Activated CD4-positive, alpha-beta T cell treated with anti-CD3 and anti-CD28 coated beads for 48 hours (primary cell): ENCODE data around the gene SOBP.

Experiments
- DNase-seq: peaks from one replicate; pipeline ENCODE4 v3.0.0-alpha.2; 2020

Gene SOBP

GRCh38 chr6:107663308-107663707 is 173.4 kb downstream of the SOBP start:
- DNase-seq = no peak

DNA sequence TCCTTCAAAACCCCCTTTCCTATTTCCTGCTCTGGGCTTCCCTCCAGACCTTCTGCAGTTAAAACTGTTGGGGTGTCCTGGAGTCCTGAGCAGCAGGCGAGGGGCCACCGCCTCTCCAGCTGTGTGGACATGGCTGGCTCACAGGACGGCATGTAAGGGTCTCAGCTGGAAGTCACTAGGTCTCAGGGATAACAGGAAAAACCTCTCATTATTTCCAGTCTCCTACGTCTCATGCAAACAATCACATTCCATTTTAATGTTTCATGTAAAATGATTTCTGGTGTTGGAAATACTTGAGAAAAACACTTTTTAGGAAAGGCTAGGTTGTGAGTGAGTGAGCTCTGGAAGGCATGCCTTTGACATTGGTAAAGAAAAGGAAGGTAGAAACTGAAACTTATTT is 175.5 kb downstream of the SOBP start:
- DNase-seq = no peak

GRCh38 chr6:107666084-107666980 is 176.4 kb downstream of the SOBP start:
- DNase-seq = no peak

- no peak for DNase-seq
Measured at GRCh38 chr6:107666981-107667601, 177.2 kb downstream of the SOBP start.

DNA sequence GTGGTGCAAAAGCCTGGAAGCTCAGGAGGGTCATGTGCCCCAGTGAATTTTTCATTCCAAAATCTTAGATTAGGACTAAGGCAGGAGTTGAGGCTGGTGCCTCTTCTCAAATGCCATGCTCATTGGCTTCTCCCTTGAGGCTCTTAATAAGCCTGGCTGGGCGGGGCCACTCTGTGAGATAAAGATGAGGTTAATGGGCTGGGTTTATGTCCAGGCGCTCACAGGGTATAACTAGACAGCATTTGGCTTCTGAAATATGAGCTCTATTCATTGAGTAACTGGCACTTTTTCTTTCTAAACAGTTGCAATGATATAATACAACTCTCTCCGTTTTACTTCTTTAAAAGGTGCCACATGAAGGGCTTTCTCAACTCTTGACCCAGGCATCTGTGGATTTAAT is 177.9 kb downstream of the SOBP start:
- DNase-seq = no peak

DNA sequence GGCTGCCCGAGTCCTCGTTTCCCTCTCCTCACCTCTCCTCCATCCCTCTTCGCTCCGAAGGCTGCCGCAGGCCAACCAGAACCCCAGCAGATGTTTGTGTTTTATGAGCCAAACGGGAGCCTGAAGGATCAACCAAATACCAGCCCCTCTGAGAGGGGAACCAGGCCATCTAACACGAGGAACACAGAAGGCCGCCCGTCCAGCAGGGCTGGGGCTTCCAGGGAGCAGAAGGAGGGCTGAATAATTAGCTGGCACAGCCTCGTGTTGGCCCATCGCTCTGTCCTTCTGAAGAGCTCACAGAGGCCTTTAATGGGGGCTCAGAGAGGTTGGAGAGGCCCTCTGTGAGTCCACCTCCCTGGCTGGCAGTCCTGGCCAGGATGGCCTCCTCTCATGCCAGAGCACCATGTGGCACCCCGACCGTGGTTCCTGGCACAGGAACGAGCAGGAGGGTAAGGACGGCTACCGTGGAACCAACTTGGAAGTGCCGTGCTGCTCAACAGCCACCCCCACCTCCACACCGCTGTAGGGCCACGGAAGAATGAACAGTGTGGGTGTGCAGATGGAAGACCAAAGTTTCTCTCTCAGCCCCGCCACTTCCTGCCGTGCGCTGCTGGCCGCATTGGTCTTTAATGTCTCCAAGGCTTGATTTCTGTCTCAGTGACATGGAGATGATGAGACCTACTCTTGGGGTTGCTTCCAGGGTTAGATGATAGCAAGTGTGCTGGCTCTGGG is 179.0 kb downstream of the SOBP start:
- peak; percentile 54 for DNase-seq

DNA sequence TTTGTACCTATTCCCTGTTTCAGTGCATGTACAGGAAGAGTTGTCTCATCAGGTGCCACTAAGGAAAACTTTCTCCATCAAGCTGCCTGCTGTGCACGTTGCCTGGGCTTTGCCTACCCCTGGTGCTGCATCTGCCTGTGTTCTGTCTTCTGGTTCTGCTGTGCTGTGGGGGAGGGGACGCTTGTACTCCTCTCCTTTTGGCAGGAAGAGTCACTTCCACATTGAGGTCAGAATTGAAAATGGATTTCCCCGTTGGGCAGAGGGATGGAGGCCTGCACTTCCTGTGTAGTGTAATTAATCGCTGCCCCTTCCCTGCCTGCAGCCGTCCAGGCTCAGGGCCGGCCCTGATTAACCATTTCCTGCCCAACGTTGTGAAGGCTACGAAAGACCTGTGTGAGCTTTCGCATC is 180.9 kb downstream of the SOBP start:
- DNase-seq = peak; percentile 22

GRCh38 chr6:107673076-107673494 is 183.2 kb downstream of the SOBP start:
- DNase-seq = no peak

- DNase-seq = peak; percentile 91
Measured at GRCh38 chr6:107674995-107675738, 185.2 kb downstream of the SOBP start.

DNA sequence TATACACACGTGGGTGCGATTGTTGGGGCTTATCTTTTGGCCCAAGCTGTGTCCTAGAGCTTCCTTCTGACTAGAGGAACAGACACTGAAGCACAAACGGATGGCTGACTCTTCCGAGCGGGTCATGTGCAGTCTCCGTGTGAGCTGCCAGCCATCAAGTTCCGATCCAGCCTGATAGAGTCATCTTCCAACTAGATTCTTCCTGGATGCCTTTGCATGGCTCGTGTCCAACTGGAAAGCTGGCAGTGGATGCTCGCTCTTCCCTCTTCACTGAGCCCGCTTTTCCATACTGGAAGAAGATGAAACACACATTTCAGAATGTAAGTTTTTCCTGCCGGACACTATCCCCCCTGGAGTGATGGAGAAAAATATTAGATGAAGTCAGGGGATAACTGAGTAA is 186.1 kb downstream of the SOBP start:
- DNase-seq = no peak

GRCh38 chr6:107677399-107677798 is 187.5 kb downstream of the SOBP start:
- no peak for DNase-seq

GRCh38 chr6:107679457-107679856 is 189.5 kb downstream of the SOBP start:
- peak; percentile 23 for DNase-seq

DNA sequence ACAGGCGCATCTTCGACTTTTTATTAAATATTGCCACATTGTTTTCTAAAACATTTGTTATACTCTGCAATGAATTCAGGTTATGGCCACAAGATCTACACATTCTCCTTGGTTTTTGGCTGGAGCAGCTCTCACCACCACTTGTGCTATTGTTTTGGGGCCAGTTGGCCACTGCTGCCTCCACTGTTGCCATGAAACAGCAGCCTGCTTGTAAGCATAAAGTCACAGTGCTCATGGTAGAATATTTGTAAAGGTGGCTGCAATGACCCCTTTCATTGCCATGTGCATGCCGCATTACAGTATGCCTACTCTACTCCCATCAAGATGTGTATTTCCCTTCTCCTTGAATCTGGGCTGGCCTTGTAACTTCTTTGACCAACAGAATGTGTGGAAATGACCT is 192.8 kb downstream of the SOBP start:
- no peak for DNase-seq

DNA sequence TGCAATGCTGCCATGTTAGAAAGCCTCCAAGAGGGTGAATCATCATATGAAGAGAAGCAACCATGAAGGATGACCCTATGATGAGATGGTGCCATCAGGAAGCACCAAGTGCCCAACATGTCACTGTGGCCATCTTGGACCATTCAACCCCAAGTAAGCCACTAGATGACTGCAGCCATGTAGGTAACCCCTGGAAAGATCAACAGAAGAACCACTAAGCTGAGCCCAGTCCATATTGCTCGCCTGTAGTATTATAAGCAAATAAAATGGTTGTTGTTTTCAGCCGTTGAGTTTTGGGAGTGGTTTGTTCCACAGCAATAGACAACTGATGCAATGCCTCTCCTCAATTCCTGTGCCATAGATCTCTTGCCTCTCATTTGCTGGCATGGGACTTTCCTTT is 193.3 kb downstream of the SOBP start:
- no peak for DNase-seq

DNA sequence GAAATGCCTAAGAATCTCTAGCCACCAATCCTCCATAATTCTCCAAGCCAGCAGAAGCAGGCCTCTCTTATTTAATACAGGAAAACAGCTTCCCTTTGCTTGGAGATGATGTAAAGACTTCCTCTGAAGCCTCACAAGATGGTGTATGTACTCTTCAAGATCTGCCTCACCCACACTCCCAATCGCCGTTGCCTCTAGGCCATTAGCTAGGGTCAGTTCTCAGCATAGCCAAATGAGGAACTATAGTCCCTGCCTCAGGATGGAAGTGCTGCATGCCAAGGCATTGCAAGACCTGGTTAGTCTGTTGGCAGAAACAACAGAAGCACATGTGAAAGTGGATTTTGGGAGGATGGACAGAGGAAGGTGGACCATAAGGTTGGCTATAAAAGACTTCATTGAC is 195.1 kb downstream of the SOBP start:
- DNase-seq = no peak

- DNase-seq = no peak
Measured at GRCh38 chr6:107689190-107689589, 199.3 kb downstream of the SOBP start.

- DNase-seq = no peak
Measured at GRCh38 chr6:107689951-107690642, 200.2 kb downstream of the SOBP start.

- DNase-seq = no peak
Measured at GRCh38 chr6:107690643-107691061, 200.7 kb downstream of the SOBP start.

DNA sequence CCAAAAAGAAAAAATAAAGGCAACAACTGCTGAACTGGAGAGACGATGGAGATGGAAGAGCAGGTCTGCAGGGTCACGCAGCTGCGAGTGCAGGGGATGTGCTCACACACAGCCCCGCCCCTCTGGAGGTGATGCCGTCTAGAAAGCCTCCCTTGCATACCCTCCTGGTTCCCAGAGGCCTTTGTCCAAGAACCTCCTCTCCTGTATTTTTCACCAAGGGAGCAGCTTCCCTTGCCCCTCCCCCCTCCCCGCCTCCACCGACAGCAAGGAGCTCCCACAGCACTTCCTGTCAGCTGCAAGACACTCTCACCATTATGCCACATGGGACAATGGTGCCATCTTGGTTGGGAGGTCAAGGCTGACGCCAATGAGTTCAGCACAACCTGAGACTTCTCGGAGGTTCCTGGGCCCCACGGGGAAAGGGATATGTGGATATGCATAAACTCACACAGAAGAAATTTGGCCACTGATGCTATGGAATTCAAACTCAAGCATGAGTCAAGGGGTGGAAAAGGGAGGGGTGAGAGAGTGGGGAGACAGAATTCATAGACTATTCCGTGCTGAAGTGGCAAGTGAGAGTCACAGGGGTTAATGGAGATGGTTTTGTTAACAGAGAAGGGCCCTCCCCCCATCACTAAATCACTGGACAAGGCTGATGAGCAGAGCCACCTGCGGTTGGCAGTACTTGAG is 201.3 kb downstream of the SOBP start:
- no peak for DNase-seq

GRCh38 chr6:107692351-107692750 is 202.4 kb downstream of the SOBP start:
- no peak for DNase-seq

DNA sequence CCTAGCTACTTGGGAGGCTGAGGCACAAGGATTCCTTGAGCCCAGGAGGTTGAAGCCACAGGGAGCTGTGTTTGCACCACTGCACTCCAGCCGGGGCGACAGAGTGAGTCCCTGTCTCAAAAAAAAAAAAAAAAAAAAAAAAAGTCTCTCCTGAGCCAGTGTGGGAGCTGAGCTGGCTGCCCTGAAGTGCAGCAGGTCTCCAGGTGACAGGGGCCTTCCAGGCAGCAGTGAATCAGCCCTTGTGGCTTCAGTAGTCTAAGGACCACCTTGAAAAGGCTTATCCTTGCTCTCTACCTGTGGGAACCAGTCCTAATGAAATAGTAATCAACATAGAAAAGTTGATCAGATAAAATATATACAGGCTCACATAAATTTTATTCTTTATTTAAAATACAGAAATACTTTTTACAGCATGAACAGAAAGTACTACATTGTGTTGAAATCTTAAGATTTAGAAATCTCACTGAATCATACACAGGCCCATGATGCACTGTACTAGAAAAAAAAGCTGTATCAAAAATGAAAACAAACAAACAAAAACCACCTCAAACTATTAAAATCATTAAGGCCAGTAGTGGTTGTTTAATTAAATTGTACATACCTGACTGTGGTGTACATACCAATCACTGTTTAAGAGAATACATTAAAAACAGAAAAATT is 205.3 kb downstream of the SOBP start:
- DNase-seq = no peak
